Measurements from ENCODE around the gene HPCAL1.
A peak's percentile ranks its signal among the peaks of the same experiment; 100 is the strongest.

Gene HPCAL1

DNA sequence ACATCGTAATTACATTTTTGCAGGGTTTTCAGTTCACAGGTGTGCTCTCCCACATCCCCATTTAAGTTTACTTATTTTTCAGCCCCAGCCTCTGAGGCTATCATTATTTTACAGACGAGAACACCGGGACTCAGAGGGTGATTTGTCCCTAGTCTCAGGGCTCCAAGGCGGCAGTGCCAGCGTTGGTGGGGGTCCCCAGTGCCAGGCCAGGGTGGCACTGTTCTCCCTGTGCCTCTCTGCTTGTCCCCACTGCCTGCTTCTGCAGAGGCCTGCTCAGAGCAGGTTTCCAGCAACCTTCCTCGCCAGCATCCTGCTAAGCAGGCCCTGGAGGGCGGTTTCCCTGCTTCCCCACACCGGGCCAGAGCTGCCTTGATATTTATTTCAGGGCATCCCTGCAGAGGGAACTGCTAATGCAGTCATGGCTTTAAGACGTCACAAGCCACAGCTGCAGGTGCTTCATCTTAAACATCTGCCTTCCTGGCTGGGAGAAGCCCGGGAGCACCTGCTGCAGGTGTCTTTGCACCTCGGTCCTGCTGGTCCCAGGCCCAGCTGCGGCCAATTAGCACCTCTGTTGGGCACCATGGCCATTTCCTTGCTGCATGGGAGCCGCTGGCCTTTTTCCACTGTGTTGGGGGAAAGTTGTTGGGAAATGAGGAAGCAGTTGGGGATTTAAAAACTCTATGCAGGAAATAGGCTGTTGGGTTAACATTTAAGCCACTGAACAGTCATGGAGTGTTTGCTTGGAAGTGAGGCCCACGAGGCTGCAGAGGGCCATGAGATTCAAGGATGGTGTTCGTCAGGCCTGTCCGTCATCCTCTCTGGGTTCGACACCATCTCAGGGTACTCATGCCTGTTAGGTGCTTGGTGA lies 22.8 kb downstream of the HPCAL1 start:
- no peak for DNase-seq

DNA sequence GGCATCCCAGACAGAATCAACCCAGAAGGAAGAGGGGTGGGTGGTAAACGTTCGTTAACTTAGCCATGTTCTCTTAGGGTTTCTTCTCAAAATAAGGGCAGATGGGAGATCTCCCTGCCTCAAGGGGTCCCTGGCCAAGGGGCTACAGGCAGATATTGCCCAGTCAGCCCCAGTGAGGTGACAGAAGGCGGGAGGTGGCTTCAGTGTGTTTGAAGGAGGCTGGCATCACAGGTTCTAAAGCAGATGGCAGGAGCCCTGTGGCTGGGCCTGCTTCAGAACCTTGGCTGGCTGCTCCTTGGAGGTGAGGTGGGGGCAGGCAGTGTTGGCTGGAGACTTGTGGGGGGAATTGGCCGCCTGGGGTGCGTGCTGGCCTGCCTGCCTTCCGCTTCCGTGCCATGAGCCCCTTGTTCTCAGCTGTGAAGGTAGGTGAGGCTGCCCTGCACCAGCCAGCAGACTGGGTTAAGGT lies 23.5 kb downstream of the HPCAL1 start:
- DNase-seq = no peak

DNA sequence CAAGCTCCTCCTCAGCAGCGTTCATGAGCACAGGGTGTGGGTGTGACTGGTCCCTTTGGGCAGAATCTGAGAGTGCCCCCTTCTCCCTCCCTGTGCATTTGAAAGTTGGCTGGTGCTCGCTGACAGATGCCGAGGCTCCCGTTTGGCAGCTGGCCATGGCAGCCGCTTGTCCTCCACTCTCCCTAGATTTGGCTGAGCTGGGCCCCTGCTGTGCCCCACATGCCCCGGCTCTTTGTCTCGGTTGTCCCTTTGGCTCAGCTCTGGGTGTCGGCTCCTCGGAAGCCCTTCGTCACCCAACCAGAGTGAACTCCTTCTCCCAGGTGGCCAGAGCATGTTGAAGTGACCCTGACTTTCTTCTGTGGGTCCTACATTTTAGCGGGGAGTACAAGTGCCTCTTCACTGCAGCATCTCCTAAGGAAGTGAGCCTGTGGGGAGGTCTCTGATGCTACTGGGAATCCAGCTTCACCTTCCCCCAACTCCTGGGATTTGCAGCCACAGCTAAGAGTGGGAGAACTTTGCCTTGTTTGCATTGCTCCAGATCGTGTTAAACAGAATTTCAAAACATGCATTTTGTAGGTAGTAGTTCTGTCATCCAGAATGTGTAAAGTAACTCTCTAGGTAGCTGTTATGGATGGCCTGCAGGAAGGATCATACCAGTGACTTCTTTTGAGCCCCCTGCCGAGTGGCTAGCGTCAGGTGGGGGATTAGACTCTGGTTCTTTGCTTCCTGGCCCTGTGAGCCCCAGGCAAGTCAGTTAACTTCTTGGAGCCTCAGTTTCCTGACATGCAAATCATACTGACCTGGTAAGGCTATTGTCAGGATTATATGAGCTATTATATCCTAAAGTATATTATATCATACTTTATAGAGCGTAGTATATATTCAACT lies 24.2 kb downstream of the HPCAL1 start:
- DNase-seq = no peak

DNA sequence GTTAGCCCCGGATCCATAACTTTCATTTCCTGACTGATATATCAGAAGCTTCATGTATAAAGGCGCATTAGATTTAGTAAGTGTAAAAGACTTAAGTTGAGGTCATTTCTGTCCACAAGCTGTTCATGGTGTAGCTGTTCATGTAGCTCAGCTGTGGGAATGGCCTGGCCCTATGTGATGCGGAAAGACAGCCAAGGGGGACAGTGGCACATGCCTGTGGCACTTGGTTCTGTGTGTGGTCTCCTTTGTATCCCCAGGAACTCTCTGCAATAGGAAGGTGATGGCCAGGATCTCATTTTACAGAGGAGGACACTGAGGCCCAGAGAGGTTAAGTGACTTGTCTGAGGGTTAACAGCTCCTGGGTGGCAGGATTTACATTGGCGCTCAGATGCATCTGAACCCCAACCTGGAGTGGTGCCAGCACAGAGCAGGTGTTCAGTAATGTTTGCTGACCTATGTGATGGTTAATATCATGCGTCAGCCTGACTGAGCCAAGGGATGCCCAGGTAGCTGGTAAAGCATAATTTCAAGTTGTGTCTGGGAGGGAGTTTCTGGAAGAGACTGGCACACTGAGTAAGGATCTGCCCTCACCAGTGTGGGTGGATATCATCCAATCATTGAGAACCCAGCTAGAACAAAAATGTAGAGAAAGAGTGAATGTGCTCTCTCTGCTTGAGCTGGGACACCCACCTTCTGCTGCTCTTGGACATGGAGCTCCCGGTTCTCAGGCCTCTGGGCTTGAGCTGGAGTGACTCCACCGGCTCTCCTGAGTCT lies 25.4 kb downstream of the HPCAL1 start:
- DNase-seq = no peak

DNA sequence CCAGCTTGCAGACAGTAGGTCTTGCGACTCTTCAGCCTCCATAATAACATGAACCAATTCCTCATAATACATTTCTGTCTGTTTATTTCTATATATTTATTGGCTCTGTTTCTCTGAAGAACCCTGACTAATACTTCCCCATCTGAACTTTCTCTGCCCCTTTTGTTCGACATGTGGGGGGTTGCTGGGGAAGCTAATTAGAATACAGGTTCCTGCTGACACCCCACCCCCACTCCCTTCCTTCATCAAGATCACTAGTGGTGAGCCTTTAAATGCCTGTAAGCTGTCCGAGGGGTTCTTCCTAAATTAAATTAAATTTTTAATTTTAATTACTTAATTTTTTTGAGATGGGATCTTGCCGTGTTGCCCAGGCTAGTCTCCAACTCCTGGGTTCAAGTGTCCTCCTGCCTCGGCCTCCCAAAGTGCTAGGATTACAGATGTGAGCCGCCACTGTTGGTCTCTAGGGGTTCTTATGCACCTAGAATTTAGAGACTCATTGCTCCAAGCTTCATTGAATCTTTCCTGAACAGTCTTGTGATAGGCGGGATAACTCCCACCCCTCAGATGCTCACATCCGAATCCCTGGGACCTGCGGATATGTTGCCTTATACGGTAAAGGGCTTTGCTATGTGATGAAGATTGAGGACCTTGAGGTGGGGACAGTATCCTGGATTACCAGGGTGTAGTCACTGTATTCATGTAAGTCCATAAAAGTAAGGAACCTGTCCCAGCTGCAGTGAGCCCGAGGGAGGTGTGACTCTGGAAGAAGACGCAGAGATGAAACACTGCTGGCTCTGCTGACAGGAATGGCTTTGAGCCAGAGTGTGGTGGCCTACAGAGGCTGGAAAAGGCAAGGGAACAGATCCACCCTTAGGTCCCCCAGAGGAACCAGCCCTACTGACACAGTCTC lies 26.2 kb downstream of the HPCAL1 start:
- DNase-seq = no peak

DNA sequence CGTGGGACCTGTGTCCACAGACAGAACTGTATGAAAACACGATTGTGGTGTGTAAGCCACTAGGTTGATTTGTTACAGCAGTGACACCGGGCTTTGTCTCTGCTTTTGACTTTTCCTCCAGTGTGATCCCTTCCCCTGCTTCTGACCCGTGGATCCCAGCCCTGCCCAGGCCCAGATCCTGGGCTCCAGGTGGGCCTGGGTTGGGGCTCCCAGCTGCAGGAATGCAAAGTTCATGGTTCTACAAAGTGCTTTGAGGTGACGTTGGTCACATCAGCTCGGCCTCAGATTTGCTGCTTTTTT lies 26.8 kb downstream of the HPCAL1 start:
- no peak for DNase-seq

DNA sequence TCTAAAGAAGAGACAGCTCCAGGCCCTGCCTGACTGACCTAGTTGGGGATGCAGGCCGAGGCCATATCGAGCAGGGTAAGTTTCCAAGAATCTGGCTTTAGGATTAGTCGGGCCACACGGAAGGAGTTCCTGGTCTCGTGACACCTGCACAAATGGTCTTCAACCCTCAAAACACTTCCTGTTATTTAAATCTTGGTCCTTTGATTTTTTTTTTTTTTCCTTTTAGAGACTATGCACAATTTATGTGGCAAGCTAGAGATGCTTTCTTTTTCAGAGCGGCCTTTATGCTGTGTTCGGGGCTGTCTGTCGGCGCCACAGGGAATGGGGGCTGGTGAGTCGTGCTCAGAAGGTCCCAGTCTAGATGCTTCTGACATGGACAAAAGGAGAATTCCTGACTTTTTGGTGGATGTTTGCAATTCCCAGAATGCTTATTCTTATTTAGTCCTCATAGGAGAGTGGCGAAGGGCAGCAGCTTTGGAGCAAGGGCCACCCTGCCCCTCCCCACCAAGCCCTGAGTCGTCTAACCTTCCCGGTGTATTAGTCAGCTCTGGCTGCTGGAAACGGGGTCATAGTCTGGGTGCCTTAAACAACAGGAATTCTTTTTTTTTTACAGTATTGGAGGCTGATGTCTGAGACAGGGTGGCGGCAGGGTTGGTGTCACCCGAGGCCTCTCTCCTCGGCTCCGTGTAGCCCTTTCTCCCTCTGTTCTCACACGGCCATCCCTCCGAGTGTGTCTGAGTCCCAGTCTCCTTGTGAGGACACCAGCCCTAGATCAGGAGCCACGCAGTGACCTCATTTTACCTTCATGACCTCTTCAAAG lies 27.4 kb downstream of the HPCAL1 start:
- DNase-seq = no peak

DNA sequence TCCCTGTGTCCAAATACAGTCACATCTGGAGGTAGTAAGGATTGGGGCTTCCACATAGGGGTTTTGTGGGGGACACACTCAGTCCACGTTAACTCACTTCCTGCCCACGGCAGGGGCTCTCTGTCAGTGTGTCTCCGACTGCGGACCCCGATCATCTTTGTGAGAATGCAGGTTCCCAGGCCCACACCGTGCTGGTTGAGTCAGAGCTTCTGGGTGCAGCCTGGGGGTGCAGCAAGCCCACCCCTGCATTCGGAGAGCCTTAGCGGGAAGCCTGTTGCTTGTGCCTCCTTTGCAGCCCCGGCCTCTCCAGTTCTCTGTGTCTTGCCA lies 28.0 kb downstream of the HPCAL1 start:
- no peak for DNase-seq

DNA sequence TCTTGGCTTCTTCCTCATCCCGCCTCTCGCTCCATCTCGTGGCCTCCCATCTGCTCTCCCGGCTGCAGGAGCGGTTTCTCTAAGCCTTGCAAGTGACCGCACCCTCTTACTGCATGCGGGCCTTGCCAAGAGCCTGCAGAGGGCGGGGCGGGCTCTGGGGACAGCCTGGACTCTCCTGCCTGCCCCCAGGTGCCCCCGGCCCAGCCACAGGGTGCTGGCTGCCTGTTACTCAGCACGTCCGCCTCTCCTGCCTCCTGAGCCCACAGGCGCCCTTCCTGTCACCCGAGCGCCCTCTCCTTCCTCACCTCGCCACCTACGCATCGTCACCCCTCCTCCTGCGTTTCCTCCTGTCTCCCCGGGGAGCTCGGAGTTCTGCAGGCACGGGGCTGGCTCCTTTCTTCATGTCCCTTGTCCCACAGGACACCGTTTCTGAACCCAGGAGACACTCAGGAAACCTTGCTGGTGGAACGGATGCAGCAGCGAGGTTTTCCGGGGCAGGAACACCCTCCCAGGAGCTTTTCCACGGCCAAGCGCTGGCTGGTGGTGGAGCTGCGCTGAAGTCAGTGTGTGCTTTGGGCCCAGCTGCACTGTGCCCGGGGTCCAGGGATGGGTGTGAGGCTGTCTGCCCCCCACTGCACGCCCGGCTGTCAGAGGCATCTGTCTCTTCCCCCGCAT lies 28.5 kb downstream of the HPCAL1 start:
- peak; percentile 55 to 61 for DNase-seq

DNA sequence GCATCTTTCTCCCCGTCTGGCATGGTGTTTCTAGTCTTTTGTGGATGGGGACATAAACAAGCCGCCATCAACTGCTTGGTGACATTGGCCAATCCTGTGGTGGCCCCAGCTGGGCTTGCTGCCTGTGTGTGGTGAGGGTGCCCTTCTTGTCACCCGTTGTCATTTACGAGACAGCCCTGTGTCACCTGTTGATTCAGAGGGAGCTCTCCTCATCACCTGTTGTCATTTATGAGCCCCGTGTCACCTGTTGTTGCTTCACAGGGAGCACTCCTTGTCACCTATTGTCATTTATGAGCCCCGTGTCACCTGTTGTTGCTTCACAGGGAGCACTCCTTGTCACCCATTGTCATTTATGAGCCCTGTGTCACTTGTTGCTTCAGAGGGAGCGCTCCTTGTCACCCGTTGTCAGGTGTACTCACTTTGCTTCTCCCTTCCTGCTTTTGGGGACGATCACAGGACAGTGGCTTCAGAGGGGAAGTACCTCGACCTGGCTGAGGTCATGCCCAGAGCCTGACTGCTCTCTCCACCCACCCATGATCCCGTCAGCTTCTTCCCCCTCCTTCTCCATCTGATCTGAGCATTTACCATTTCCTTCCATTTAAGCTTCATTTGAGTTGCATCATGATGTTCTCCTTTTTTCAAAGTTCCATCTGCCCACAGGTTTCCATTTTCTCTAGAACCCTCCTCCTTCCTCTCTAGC lies 29.1 kb downstream of the HPCAL1 start:
- peak; percentile 87 to 94 for DNase-seq

DNA sequence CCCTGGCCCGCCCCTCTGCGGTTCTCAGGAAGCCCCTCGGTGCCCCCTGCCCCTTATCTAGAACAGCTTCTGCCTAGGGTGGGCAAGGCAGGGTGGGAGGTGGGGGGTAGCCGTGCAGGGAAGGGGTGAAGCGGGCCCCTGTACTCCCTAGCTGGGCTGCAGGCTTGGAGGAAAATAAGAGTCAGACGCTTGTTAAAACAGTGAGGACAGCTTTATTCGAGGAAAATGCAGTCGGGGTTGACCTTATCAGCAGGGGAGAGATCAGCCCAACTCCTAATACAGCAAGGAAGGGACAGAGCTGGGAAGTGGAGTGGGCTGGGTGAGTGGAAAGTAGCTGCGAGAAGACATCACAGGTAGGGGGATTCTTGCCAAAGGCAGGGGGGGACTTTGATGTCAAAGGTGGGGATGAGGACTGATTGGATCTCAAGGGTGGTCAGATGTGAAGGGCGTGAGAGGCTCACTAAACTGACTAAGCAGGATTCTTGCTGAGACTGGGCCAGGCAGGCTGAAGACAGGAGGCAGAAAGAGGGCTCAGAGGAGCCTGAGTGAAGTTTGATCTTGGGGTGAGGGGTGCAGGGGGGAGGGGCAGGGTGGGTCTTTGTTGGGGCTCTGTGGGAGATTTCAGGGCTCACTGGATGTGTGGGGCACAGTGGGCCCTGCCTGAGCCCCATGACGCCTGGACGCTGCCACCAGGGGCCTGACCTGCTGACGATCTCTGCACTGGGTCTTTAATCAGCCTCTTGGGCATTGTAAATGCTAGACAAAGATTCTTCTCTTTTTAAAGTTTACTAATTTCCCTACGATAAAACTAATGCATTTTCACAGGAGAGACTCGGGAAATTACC lies 29.9 kb downstream of the HPCAL1 start:
- no peak for DNase-seq

DNA sequence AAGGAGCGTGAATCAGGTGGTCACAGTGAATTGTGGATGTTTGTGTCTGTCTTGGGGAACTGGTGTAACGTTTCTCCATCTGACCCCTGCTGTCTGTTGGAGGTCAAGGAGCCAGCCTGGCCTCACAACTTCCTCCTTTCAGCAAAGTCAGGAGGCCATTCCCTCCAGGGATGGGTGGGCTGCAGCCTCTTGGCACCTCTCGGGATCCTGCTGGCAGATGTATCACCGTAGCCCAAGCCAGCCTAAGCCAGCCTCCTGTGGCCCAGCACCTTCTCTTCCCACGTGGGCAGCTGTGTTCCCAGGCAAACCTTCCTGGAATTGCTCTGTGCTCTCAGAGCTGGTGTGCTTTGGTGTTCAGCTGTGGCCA lies 30.5 kb downstream of the HPCAL1 start:
- peak; percentile 43 to 44 for DNase-seq

DNA sequence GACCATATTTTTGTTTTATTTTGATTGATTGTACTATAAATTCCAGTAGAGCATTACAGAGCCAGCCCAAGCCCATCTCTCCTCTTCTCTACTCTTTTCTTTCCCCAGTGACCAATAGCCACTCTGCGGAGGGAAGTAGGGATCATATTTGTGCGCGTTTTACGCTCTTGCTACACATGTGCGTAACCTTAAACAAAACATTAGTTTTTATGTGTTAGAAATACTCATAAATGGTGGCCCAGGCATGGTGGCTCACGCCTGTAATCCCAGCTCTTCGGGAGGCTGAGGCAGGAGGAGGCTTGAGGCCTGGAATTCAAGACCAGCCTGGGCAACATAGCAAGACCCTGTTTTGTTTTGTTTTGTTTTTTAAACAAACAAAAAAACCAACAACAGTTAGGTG lies 31.3 kb downstream of the HPCAL1 start:
- DNase-seq = no peak

DNA sequence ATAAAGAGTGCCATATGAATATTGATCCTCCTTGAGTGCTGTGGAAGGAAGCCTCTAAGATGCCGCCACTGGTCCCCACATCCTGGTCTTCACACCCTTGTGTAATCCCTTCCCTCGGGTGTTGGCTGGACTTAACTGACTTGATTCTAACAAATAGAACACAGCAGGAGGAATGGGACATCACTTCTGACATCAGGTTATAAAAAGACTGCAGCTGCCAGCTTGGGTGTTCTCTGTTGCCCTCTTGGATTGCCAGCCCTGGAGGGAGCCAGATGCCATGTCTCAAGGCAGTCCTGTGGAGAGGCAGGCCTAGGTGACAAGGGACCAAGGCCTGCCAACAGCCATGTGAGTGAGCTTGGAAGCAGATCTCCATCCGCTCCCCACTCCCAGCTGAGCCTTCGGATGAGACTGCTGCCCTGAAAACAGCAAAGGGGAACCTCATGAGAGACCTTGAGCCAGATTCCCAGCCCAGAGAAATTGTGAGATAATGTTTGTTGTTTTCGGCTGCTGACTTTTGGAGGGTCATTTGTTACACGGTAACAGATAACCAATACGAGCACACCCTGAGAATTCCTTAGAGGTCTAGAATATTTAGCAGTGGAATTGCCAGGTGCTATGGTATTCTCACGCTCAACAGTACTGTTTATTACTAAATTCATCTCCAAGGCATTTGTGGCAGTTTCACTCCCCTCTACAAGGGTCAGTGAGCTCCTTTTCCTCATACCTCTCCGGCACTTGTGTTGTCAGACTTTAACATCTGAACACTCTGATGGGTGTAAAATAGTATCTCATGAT lies 32.5 kb downstream of the HPCAL1 start:
- no peak for DNase-seq

DNA sequence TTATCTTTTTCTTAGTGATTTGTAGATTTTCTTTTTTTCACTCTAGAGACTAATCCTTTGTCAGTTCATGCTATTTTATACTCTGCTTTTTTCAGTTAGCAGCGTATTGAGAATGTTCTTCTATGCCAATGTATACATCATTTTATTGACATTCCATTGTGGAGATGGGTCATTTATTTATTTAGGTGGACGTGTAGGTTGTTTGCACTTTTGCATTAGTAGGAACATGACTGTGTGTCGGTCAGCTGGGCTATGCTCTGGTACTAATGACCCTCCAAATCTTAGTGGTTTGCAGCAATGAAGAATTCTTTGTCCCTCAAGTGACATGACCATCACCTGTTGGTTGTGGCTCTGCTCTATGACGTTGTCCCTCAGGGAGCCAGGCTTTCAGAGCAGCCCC lies 33.6 kb downstream of the HPCAL1 start:
- no peak for DNase-seq

DNA sequence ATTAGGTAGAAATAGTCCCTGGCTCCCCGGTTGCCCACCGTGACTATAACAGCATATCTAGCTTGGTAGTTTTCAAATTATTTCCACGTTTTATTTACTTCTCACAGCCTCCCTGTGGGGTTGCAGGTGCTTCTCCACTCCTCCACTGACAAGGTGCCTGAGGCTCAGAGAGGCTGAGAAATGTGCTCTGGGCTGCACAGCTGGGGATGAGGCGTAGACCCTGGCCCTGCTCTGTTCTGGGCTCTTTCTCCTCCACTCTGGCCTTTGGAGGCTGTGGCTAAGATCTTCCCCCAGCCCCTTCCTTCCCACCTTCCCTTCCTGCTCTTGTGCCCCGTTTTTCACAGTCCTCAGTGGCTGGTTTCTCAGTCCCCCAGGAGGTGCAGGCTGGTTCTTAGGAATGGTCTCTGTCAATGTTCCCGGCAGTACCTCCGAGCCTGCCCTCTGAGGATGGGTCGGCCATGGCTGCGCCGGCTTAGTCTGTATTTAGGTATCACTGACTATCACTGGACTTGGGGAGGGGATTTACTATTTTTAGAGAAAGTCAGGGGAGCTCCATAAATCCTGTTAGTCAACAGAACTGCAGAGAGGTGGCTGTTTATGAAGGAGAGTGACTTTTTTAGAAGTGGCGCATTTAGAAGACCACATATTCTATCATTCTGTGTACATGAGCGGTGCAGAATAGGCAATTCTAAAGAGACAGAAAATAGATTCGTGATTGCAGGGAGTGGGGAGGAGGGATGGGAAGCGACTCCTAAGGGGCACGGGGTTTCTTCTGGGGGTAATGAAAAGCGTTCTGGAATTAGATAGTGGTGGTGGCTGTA lies 35.0 kb downstream of the HPCAL1 start:
- no peak for DNase-seq
